ENCODE data around the gene CHD5.
A peak's percentile ranks its signal among the peaks of the same experiment; 100 is the strongest.
"Not testable (repeated sequence)": the region's sequence is repeated elsewhere in the genome, so short reads cannot be mapped to it uniquely, and the experiment has no call there.

CHD5 gene

GRCh38 chr1:6080469-6080868 is 99.7 kb downstream of the CHD5 start:
- no peaks in the 10 kb centered on the region for H3K79me2 ChIP-seq (ENCODE audit: control insufficient read depth, insufficient read depth, low read length, poor library complexity)
- peak in 1 of 2 donors; percentile 22 for DNase-seq
- H3K9me3 ChIP-seq (ENCODE audit: insufficient read depth, low read depth, low read length), result peaks cover 2% of the 10 kb centered on the region
- H2AK5ac ChIP-seq (ENCODE audit: low read length), result no peak overlapping the region
- no peak overlapping the region for H4K12ac ChIP-seq (ENCODE audit: low read depth, low read length)
- H2BK5ac ChIP-seq (ENCODE audit: low read depth, low read length, poor library complexity), result no peak overlapping the region
- WGBS (ENCODE audit: extremely low coverage, insufficient coverage, insufficient read length), result no CpG with 5 or more reads among the region's 12 CpGs
- no peak overlapping the region for H3K4me3 ChIP-seq (ENCODE audit: low read depth, low read length)
- no peak overlapping the region for H3K4me2 ChIP-seq (ENCODE audit: low read length)
- no peaks in the 10 kb centered on the region for H3K79me1 ChIP-seq (ENCODE audit: low read length)
- no peak overlapping the region for H3K9ac ChIP-seq (ENCODE audit: low read length)
- H3K27me3 ChIP-seq (ENCODE audit: insufficient read depth, low read length), result no peaks in the 10 kb centered on the region
- no peak overlapping the region for H2AFZ ChIP-seq (ENCODE audit: insufficient read depth, low read length, poor library complexity)
- H3K4ac ChIP-seq (ENCODE audit: low read depth, low read length), result no peak overlapping the region
- H3K14ac ChIP-seq (ENCODE audit: low read length), result no peak overlapping the region
- no peak overlapping the region for H2BK120ac ChIP-seq (ENCODE audit: insufficient read depth, low read length, poor library complexity)
- H2BK12ac ChIP-seq (ENCODE audit: low read length), result no peak overlapping the region
- no peaks in the 10 kb centered on the region for H3K36me3 ChIP-seq (ENCODE audit: control insufficient read depth in 1 of 2, insufficient read depth in 2 of 2, low read length in 2 of 2)
- no peak overlapping the region for H3K27ac ChIP-seq (ENCODE audit: low read depth, low read length)
- no peak overlapping the region for H3K23ac ChIP-seq (ENCODE audit: low read length)
- no peak overlapping the region for H3K18ac ChIP-seq (ENCODE audit: low read length)
- H3K4me1 ChIP-seq (ENCODE audit: control insufficient read depth in 1 of 2, insufficient read depth in 2 of 2, low read length in 2 of 2), result no peaks in the 10 kb centered on the region
- no peak overlapping the region for H4K8ac ChIP-seq (ENCODE audit: low read depth, low read length)
- no peak overlapping the region for H4K91ac ChIP-seq (ENCODE audit: low read depth, low read length)

- no peak overlapping the region for H2BK12ac ChIP-seq (ENCODE audit: low read length)
- no peaks in the 10 kb centered on the region for H3K36me3 ChIP-seq (ENCODE audit: control insufficient read depth in 1 of 2, insufficient read depth in 2 of 2, low read length in 2 of 2)
- no peak overlapping the region for H2AFZ ChIP-seq (ENCODE audit: insufficient read depth, low read length, poor library complexity)
- no peaks in the 10 kb centered on the region for H3K79me1 ChIP-seq (ENCODE audit: low read length)
- no peaks in the 10 kb centered on the region for H3K27me3 ChIP-seq (ENCODE audit: insufficient read depth, low read length)
- no peaks in the 10 kb centered on the region for H3K4me1 ChIP-seq (ENCODE audit: control insufficient read depth in 1 of 2, insufficient read depth in 2 of 2, low read length in 2 of 2)
- no peak overlapping the region for H4K91ac ChIP-seq (ENCODE audit: low read depth, low read length)
- H4K12ac ChIP-seq (ENCODE audit: low read depth, low read length), result no peak overlapping the region
- H4K8ac ChIP-seq (ENCODE audit: low read depth, low read length), result no peak overlapping the region
- no peak overlapping the region for H3K4ac ChIP-seq (ENCODE audit: low read depth, low read length)
- no peak overlapping the region for H2BK5ac ChIP-seq (ENCODE audit: low read depth, low read length, poor library complexity)
- no peak overlapping the region for H3K27ac ChIP-seq (ENCODE audit: low read depth, low read length)
- H3K18ac ChIP-seq (ENCODE audit: low read length), result no peak overlapping the region
- H2BK120ac ChIP-seq (ENCODE audit: insufficient read depth, low read length, poor library complexity), result no peak overlapping the region
- no peak overlapping the region for H3K23ac ChIP-seq (ENCODE audit: low read length)
- no peak overlapping the region for H3K4me3 ChIP-seq (ENCODE audit: low read depth, low read length)
- H3K79me2 ChIP-seq (ENCODE audit: control insufficient read depth, insufficient read depth, low read length, poor library complexity), result no peaks in the 10 kb centered on the region
- WGBS (ENCODE audit: extremely low coverage, insufficient coverage, insufficient read length), result no CpG with 5 or more reads among the region's 16 CpGs
- H2AK5ac ChIP-seq (ENCODE audit: low read length), result no peak overlapping the region
- DNase-seq, result no peak
- no peak overlapping the region for H3K9ac ChIP-seq (ENCODE audit: low read length)
- H3K9me3 ChIP-seq (ENCODE audit: insufficient read depth, low read depth, low read length), result peaks cover 2% of the 10 kb centered on the region
- no peak overlapping the region for H3K4me2 ChIP-seq (ENCODE audit: low read length)
- no peak overlapping the region for H3K14ac ChIP-seq (ENCODE audit: low read length)
Observed at GRCh38 chr1:6077919-6078318, 102.2 kb downstream of the CHD5 start.

GRCh38 chr1:6077506-6077905 is 102.6 kb downstream of the CHD5 start:
- H2BK5ac ChIP-seq (ENCODE audit: low read depth, low read length, poor library complexity), result no peak overlapping the region
- no peak for DNase-seq
- no peak overlapping the region for H2BK120ac ChIP-seq (ENCODE audit: insufficient read depth, low read length, poor library complexity)
- no peaks in the 10 kb centered on the region for H3K79me2 ChIP-seq (ENCODE audit: control insufficient read depth, insufficient read depth, low read length, poor library complexity)
- no peak overlapping the region for H3K4me2 ChIP-seq (ENCODE audit: low read length)
- H3K27me3 ChIP-seq (ENCODE audit: insufficient read depth, low read length), result no peaks in the 10 kb centered on the region
- H4K91ac ChIP-seq (ENCODE audit: low read depth, low read length), result no peak overlapping the region
- no peak overlapping the region for H3K4ac ChIP-seq (ENCODE audit: low read depth, low read length)
- H3K27ac ChIP-seq (ENCODE audit: low read depth, low read length), result no peak overlapping the region
- H3K4me3 ChIP-seq (ENCODE audit: low read depth, low read length), result no peak overlapping the region
- no peak overlapping the region for H3K18ac ChIP-seq (ENCODE audit: low read length)
- no peak overlapping the region for H4K8ac ChIP-seq (ENCODE audit: low read depth, low read length)
- no peak overlapping the region for H3K9ac ChIP-seq (ENCODE audit: low read length)
- H3K14ac ChIP-seq (ENCODE audit: low read length), result no peak overlapping the region
- H3K4me1 ChIP-seq (ENCODE audit: control insufficient read depth in 1 of 2, insufficient read depth in 2 of 2, low read length in 2 of 2), result no peaks in the 10 kb centered on the region
- peaks cover 2% of the 10 kb centered on the region for H3K9me3 ChIP-seq (ENCODE audit: insufficient read depth, low read depth, low read length)
- H3K36me3 ChIP-seq (ENCODE audit: control insufficient read depth in 1 of 2, insufficient read depth in 2 of 2, low read length in 2 of 2), result no peaks in the 10 kb centered on the region
- no CpG with 5 or more reads among the region's 19 CpGs for WGBS (ENCODE audit: extremely low coverage, insufficient coverage, insufficient read length)
- no peak overlapping the region for H3K23ac ChIP-seq (ENCODE audit: low read length)
- H4K12ac ChIP-seq (ENCODE audit: low read depth, low read length), result no peak overlapping the region
- no peak overlapping the region for H2AFZ ChIP-seq (ENCODE audit: insufficient read depth, low read length, poor library complexity)
- no peaks in the 10 kb centered on the region for H3K79me1 ChIP-seq (ENCODE audit: low read length)
- H2AK5ac ChIP-seq (ENCODE audit: low read length), result no peak overlapping the region
- no peak overlapping the region for H2BK12ac ChIP-seq (ENCODE audit: low read length)

DNA sequence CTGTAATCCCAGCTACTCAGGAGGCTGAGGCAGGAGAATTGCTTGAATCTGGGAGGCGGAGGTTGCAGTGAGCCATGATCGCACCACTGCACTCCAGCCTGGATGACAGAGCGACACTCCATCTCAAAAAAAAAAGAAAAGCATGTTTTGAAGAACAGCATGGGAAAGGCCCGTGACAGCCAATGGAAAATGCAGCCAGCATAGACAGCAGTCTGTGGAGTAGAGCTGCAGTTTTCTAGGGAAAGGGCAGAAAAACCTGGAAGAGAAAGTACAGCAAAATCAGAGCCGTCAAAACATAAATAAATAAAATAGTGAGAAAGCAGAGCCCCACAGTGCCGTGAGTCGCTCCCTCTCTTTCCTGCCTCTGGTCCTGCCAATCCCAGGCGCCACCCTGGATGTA is 103.1 kb downstream of the CHD5 start:
- H2BK12ac ChIP-seq (ENCODE audit: low read length); H2BK5ac ChIP-seq (ENCODE audit: low read depth, low read length, poor library complexity); H3K9ac ChIP-seq (ENCODE audit: low read length); H2AFZ ChIP-seq (ENCODE audit: insufficient read depth, low read length, poor library complexity); H3K23ac ChIP-seq (ENCODE audit: low read length); H4K91ac ChIP-seq (ENCODE audit: low read depth, low read length); H3K79me1 ChIP-seq (ENCODE audit: low read length); H3K18ac ChIP-seq (ENCODE audit: low read length); H3K27me3 ChIP-seq (ENCODE audit: insufficient read depth, low read length); H3K4ac ChIP-seq (ENCODE audit: low read depth, low read length); H3K27ac ChIP-seq (ENCODE audit: low read depth, low read length); H3K14ac ChIP-seq (ENCODE audit: low read length); H3K9me3 ChIP-seq (ENCODE audit: insufficient read depth, low read depth, low read length); H2AK5ac ChIP-seq (ENCODE audit: low read length); H3K4me2 ChIP-seq (ENCODE audit: low read length); DNase-seq; H3K79me2 ChIP-seq (ENCODE audit: control insufficient read depth, insufficient read depth, low read length, poor library complexity); H2BK120ac ChIP-seq (ENCODE audit: insufficient read depth, low read length, poor library complexity); H4K12ac ChIP-seq (ENCODE audit: low read depth, low read length); H3K4me1 ChIP-seq (ENCODE audit: control insufficient read depth in 1 of 2, insufficient read depth in 2 of 2, low read length in 2 of 2); H3K4me3 ChIP-seq (ENCODE audit: low read depth, low read length); H3K36me3 ChIP-seq (ENCODE audit: control insufficient read depth in 1 of 2, insufficient read depth in 2 of 2, low read length in 2 of 2); H4K8ac ChIP-seq (ENCODE audit: low read depth, low read length): not testable (repeated sequence)
- WGBS (ENCODE audit: extremely low coverage, insufficient coverage, insufficient read length), result no CpG with 5 or more reads among the region's 8 CpGs

All from trophoblast cell (in vitro differentiated cells and primary cell).